Glomerular endothelial cell (primary cell): ENCODE data around the gene PLEKHG4B. TPM values are rescaled to one million over a fixed set of nuclear protein-coding genes. Genes with fewer than 3 reads are reported as not detected.
"Not testable (repeated sequence)": the region's sequence is repeated elsewhere in the genome, so short reads cannot be mapped to it uniquely, and the experiment has no call there.

Experiments used
- DNase-seq: peaks from one replicate; pipeline ENCODE4 v3.0.0-alpha.2; 2011; ENCODE audit warnings: low read depth, low spot score; ENCODE audit errors: extremely low read depth
- total RNA-seq: library from RNA; depleted of rRNA; stranded (reverse); fragments of >200 nt; gene quantifications from 2 replicates; pipeline ENCODE4 v1.2.3, GENCODE V29; 2015

The PLEKHG4B gene
- total RNA-seq, 1 donor from 2014 or later = 0.06 TPM

GRCh38 chr5:217494-218456 is 125.8 kb downstream of the PLEKHG4B start, which contains the start of the genes CCDC127 and SDHA:
Gene CCDC127, minus strand, starts transcription at chr5:218153. Its CDS starts 1,304 bp downstream, at chr5:216849.
Gene SDHA, plus strand, starts transcription at chr5:218320. Its CDS starts 36 bp downstream, at chr5:218356.
- not testable (repeated sequence) for DNase-seq

GRCh38 chr5:218457-219291 is 126.7 kb downstream of the PLEKHG4B start:
- no peak for DNase-seq

- DNase-seq = no peak
These were observed 127.5 kb downstream of the PLEKHG4B start for GRCh38 chr5:219460-219863.

GRCh38 chr5:219991-220390 is 128.0 kb downstream of the PLEKHG4B start:
- DNase-seq = no peak

GRCh38 chr5:222951-223715 is 131.2 kb downstream of the PLEKHG4B start:
- not testable (repeated sequence) for DNase-seq

GRCh38 chr5:223791-224190 is 131.8 kb downstream of the PLEKHG4B start:
- no peak for DNase-seq

GRCh38 chr5:225334-225733 is 133.4 kb downstream of the PLEKHG4B start:
- DNase-seq = no peak

GRCh38 chr5:227375-227774 is 135.4 kb downstream of the PLEKHG4B start:
- DNase-seq = not testable (repeated sequence)

GRCh38 chr5:228886-229285 is 136.9 kb downstream of the PLEKHG4B start:
- no peak for DNase-seq

GRCh38 chr5:230711-231110 is 138.7 kb downstream of the PLEKHG4B start:
- DNase-seq = no peak

- DNase-seq = no peak
These were observed 139.7 kb downstream of the PLEKHG4B start for GRCh38 chr5:231661-232060.

- DNase-seq = not testable (repeated sequence)
These were observed 141.5 kb downstream of the PLEKHG4B start for GRCh38 chr5:233426-233825.

- DNase-seq = no peak
These were observed 142.5 kb downstream of the PLEKHG4B start for GRCh38 chr5:234450-234849.

- DNase-seq = not testable (repeated sequence)
These were observed 143.6 kb downstream of the PLEKHG4B start for GRCh38 chr5:235527-235926.

- not testable (repeated sequence) for DNase-seq
These were observed 146.0 kb downstream of the PLEKHG4B start for GRCh38 chr5:237931-238330.

Other genes starting within 250 kb of the PLEKHG4B start
- not detected in 2 replicates for gene LRRC14B, start 99.3 kb downstream of the PLEKHG4B start, total RNA-seq
- 5.2 and 6.4 TPM in 2 replicates for gene CCDC127, start 126.0 kb downstream of the PLEKHG4B start, total RNA-seq
- 99.9 and 106 TPM in 2 replicates for gene SDHA, start 126.2 kb downstream of the PLEKHG4B start, total RNA-seq
- 126 and 129 TPM in 2 replicates for gene PDCD6, start 179.5 kb downstream of the PLEKHG4B start, total RNA-seq
- gene AHRR, start 229.5 kb downstream of the PLEKHG4B start, total RNA-seq = 23.9 and 32.1 TPM in 2 replicates